ENCODE data around the gene MED29.

DNA sequence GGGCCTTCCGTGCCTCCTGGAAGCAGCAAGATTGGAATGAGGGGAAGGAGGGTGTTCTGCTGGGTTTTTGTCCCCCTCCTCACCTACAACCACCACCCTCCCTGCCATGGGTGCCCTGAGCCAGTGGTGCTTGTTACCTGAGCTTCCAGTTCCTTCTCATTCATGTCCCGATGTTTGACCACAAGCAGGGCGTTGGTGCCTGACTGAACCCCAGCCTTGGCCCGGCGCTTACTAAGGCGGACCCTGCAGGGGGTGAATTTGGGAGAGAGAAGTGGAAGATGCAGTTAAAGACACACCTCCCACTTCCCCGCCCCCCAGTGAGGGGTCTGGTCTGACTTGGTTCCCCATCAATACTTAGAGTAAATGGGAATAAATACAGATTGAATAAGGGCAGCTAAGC is 4.6 kb upstream of the MED29 start:
- TF ChIP-seq, protein P1, sequence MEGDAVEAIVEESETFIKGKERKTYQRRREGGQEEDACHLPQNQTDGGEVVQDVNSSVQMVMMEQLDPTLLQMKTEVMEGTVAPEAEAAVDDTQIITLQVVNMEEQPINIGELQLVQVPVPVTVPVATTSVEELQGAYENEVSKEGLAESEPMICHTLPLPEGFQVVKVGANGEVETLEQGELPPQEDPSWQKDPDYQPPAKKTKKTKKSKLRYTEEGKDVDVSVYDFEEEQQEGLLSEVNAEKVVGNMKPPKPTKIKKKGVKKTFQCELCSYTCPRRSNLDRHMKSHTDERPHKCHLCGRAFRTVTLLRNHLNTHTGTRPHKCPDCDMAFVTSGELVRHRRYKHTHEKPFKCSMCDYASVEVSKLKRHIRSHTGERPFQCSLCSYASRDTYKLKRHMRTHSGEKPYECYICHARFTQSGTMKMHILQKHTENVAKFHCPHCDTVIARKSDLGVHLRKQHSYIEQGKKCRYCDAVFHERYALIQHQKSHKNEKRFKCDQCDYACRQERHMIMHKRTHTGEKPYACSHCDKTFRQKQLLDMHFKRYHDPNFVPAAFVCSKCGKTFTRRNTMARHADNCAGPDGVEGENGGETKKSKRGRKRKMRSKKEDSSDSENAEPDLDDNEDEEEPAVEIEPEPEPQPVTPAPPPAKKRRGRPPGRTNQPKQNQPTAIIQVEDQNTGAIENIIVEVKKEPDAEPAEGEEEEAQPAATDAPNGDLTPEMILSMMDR (IDR thresholded peaks at IDR 0.05; ENCODE audit: insufficient read depth, low read depth, low read length), result no peak
- no peak for TF ChIP-seq EZH2 (IDR thresholded peaks at IDR 0.05; ENCODE audit: insufficient read depth, low read length)
